ENCODE measurements around the gene THEM5.
"Not testable (repeated sequence)": the region's sequence is repeated elsewhere in the genome, so short reads cannot be mapped to it uniquely, and the experiment has no call there.

The THEM5 gene

DNA sequence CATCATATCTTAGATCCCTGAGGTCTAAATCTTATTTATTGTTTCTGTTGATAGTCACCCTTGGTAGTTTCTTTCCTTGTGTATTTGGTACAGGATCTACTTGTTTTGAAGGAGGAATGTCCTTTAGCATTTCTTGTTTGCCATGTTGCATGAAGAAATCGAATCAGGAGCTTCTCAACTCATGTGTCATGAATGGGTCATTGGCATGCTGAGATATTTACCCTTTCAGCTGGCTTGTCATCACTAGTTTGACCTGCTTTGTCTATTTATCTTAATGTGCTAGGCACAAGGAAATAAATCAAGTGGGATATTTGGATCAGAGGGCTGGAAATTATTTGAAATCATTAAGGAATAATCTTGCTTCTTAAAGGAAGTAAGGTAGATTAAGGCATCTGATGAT is 32.0 kb upstream of the THEM5 start:
- Histone ChIP-seq H2AFZ (ENCODE audit: low read length, unreplicated experiment) (no peak overlapping the region), H3K4me3 (ENCODE audit: low read depth, low read length) (no peak overlapping the region), H3K4me1 (ENCODE audit: control insufficient read depth, insufficient read depth, low read length, unreplicated experiment) (peaks cover 9% of the 10 kb centered on the region), H3K27ac (ENCODE audit: low read depth, low read length) (no peak overlapping the region), H3K36me3 (ENCODE audit: insufficient read depth, low read length) (peaks cover 9% of the 10 kb centered on the region; the same call in 1 of the 2 replicates), H3K27me3 (ENCODE audit: insufficient read depth, low read length) (no peaks in the 10 kb centered on the region), H3K79me2 (ENCODE audit: control insufficient read depth, insufficient read depth, low read length, unreplicated experiment) (no peaks in the 10 kb centered on the region)

DNA sequence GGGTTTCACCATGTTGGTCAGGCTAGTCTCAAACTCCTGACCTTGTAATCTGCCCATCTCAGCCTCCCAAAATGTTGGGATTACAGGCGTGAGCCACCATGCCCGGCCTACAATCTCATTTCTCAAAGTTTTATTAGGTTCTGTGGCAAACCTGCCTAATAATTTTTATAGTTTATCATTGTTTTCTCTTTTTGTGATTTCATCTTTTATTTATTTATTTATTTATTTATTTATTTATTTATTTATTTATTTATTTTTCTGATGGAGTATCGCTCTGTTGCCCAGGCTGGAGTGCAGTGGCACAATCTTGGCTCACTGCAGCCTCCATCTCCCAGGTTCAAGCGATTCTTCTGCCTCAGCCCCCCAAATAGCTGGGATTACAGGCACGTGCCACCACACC is 31.4 kb upstream of the THEM5 start:
- not testable (repeated sequence) for H3K36me3 ChIP-seq (ENCODE audit: insufficient read depth, low read length); H2AFZ ChIP-seq (ENCODE audit: low read length, unreplicated experiment); H3K79me2 ChIP-seq (ENCODE audit: control insufficient read depth, insufficient read depth, low read length, unreplicated experiment); H3K4me3 ChIP-seq (ENCODE audit: low read depth, low read length); H3K27ac ChIP-seq (ENCODE audit: low read depth, low read length); H3K27me3 ChIP-seq (ENCODE audit: insufficient read depth, low read length); H3K4me1 ChIP-seq (ENCODE audit: control insufficient read depth, insufficient read depth, low read length, unreplicated experiment)

- not testable (repeated sequence) for H3K4me3 ChIP-seq (ENCODE audit: low read depth, low read length); H3K36me3 ChIP-seq (ENCODE audit: insufficient read depth, low read length); H3K27me3 ChIP-seq (ENCODE audit: insufficient read depth, low read length); H3K27ac ChIP-seq (ENCODE audit: low read depth, low read length); H3K4me1 ChIP-seq (ENCODE audit: control insufficient read depth, insufficient read depth, low read length, unreplicated experiment); H3K79me2 ChIP-seq (ENCODE audit: control insufficient read depth, insufficient read depth, low read length, unreplicated experiment); H2AFZ ChIP-seq (ENCODE audit: low read length, unreplicated experiment)
These were observed 30.9 kb upstream of the THEM5 start for GRCh38 chr1:151884445-151884844.

DNA sequence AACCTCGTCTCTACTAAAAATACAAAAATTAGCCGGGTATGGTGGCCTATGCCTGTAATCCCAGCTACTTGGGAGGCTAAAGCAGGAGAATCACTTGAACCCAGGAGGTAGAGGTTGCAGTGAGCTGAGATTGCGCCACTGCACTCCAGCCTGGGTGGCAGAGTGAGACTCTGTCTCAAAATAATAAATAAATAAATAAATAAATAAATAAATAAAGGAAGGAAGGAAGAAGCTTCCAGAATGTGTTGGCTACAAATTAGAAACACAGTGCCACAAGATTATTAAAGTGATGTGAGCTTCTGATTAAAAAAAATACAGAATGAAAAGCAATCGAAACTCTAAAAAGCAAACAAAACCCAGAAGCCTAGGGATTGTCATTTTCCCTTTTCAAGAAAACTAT is 30.4 kb upstream of the THEM5 start:
- not testable (repeated sequence) for H3K27me3 ChIP-seq (ENCODE audit: insufficient read depth, low read length); H2AFZ ChIP-seq (ENCODE audit: low read length, unreplicated experiment); H3K27ac ChIP-seq (ENCODE audit: low read depth, low read length); H3K36me3 ChIP-seq (ENCODE audit: insufficient read depth, low read length); H3K4me3 ChIP-seq (ENCODE audit: low read depth, low read length); H3K4me1 ChIP-seq (ENCODE audit: control insufficient read depth, insufficient read depth, low read length, unreplicated experiment); H3K79me2 ChIP-seq (ENCODE audit: control insufficient read depth, insufficient read depth, low read length, unreplicated experiment)

DNA sequence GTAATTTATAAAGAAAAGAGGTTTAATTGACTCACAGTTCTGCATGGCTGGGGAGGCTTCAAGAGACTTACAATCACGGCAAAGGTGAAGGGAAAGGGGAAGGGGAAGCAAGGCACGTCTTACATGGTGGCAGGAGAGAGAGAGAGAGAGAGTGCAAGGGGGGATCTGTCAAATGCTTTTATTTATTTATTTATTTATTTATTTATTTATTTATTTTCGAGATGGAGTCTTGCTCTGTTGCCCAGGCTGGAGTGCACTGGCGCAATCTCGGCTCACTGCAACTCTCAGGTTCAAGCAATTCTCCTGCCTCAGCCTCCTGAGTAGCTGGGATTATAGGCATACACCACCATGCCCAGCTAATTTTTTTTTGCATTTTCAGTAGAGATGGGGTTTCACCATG is 29.4 kb upstream of the THEM5 start:
- not testable (repeated sequence) for H3K4me3 ChIP-seq (ENCODE audit: low read depth, low read length); H3K27me3 ChIP-seq (ENCODE audit: insufficient read depth, low read length); H3K4me1 ChIP-seq (ENCODE audit: control insufficient read depth, insufficient read depth, low read length, unreplicated experiment); H3K27ac ChIP-seq (ENCODE audit: low read depth, low read length); H3K79me2 ChIP-seq (ENCODE audit: control insufficient read depth, insufficient read depth, low read length, unreplicated experiment); H3K36me3 ChIP-seq (ENCODE audit: insufficient read depth, low read length); H2AFZ ChIP-seq (ENCODE audit: low read length, unreplicated experiment)

- H3K4me1 ChIP-seq (ENCODE audit: control insufficient read depth, insufficient read depth, low read length, unreplicated experiment), result peaks cover 2% of the 10 kb centered on the region
- H3K79me2 ChIP-seq (ENCODE audit: control insufficient read depth, insufficient read depth, low read length, unreplicated experiment), result no peaks in the 10 kb centered on the region
- H3K4me3 ChIP-seq (ENCODE audit: low read depth, low read length), result no peak overlapping the region
- H2AFZ ChIP-seq (ENCODE audit: low read length, unreplicated experiment), result no peak overlapping the region
- H3K27me3 ChIP-seq (ENCODE audit: insufficient read depth, low read length), result no peaks in the 10 kb centered on the region
- H3K36me3 ChIP-seq (ENCODE audit: insufficient read depth, low read length), result peaks cover under 1% of the 10 kb centered on the region; the same call in 1 of the 2 replicates
- no peak overlapping the region for H3K27ac ChIP-seq (ENCODE audit: low read depth, low read length)
These were observed 29.0 kb upstream of the THEM5 start for GRCh38 chr1:151882466-151882865.

- no peaks in the 10 kb centered on the region; the same call in 1 of the 2 replicates for H3K36me3 ChIP-seq (ENCODE audit: insufficient read depth, low read length)
These were observed 28.0 kb upstream of the THEM5 start for GRCh38 chr1:151881479-151881878.

GRCh38 chr1:151875419-151876097 is 22.0 kb upstream of the THEM5 start:
- Histone ChIP-seq H2AFZ (ENCODE audit: low read length, unreplicated experiment) (no peak overlapping the region), H3K4me1 (ENCODE audit: control insufficient read depth, insufficient read depth, low read length, unreplicated experiment) (no peaks in the 10 kb centered on the region), H3K4me3 (ENCODE audit: low read depth, low read length) (no peak overlapping the region), H3K79me2 (ENCODE audit: control insufficient read depth, insufficient read depth, low read length, unreplicated experiment) (no peaks in the 10 kb centered on the region), H3K27me3 (ENCODE audit: insufficient read depth, low read length) (no peaks in the 10 kb centered on the region), H3K27ac (ENCODE audit: low read depth, low read length) (no peak overlapping the region), H3K36me3 (ENCODE audit: insufficient read depth, low read length) (0 out of 2 replicates have a peak, but pooled peaks cover 4% of the 10 kb centered on the region)

More at GRCh38 chr1:151881479-151881878, 28.0 kb upstream of the THEM5 start:
- H2AFZ ChIP-seq (ENCODE audit: low read length, unreplicated experiment), result no peak overlapping the region
- H3K27me3 ChIP-seq (ENCODE audit: insufficient read depth, low read length), result no peaks in the 10 kb centered on the region
- no peaks in the 10 kb centered on the region for H3K79me2 ChIP-seq (ENCODE audit: control insufficient read depth, insufficient read depth, low read length, unreplicated experiment)
- no peaks in the 10 kb centered on the region for H3K4me1 ChIP-seq (ENCODE audit: control insufficient read depth, insufficient read depth, low read length, unreplicated experiment)
- no peak overlapping the region for H3K4me3 ChIP-seq (ENCODE audit: low read depth, low read length)
- no peak overlapping the region for H3K27ac ChIP-seq (ENCODE audit: low read depth, low read length)

DNA sequence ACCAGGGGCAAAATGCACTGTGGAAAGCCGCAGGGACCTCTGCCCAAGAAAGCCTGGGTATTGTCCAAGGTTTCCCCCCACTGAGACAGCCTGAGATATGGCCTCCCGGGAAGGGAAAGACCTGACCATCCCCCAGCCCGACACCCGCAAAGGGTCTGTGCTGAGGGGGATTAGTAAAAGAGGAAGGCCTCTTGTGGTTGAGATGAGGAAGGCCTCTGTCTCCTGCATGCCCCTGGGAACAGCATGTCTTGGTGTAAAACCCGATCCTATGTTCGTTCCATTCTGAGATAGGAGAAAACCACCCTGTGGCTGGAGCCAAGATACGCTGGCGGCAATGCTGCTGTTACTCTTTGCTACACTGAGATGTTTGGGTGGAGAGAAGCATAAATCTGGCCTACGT is 19.3 kb upstream of the THEM5 start:
- peaks cover 11% of the 10 kb centered on the region for H3K4me1 ChIP-seq (ENCODE audit: control insufficient read depth, insufficient read depth, low read length, unreplicated experiment)
- H2AFZ ChIP-seq (ENCODE audit: low read length, unreplicated experiment); H3K36me3 ChIP-seq (ENCODE audit: insufficient read depth, low read length); H3K27me3 ChIP-seq (ENCODE audit: insufficient read depth, low read length); H3K4me3 ChIP-seq (ENCODE audit: low read depth, low read length); H3K27ac ChIP-seq (ENCODE audit: low read depth, low read length); H3K79me2 ChIP-seq (ENCODE audit: control insufficient read depth, insufficient read depth, low read length, unreplicated experiment): not testable (repeated sequence)

- Histone ChIP-seq H3K27ac (ENCODE audit: low read depth, low read length) (no peak overlapping the region), H3K4me3 (ENCODE audit: low read depth, low read length) (no peak overlapping the region), H3K36me3 (ENCODE audit: insufficient read depth, low read length) (0 out of 2 replicates have a peak, but pooled peaks cover 4% of the 10 kb centered on the region), H3K4me1 (ENCODE audit: control insufficient read depth, insufficient read depth, low read length, unreplicated experiment) (peaks cover 17% of the 10 kb centered on the region), H2AFZ (ENCODE audit: low read length, unreplicated experiment) (no peak overlapping the region), H3K79me2 (ENCODE audit: control insufficient read depth, insufficient read depth, low read length, unreplicated experiment) (no peaks in the 10 kb centered on the region), H3K27me3 (ENCODE audit: insufficient read depth, low read length) (no peaks in the 10 kb centered on the region)
These were observed 17.9 kb upstream of the THEM5 start for GRCh38 chr1:151871284-151872030.

GRCh38 chr1:151868486-151868885 is 15.0 kb upstream of the THEM5 start:
- Histone ChIP-seq H2AFZ (ENCODE audit: low read length, unreplicated experiment) (no peak overlapping the region), H3K36me3 (ENCODE audit: insufficient read depth, low read length) (no peaks in the 10 kb centered on the region)

More at GRCh38 chr1:151868486-151868885, 15.0 kb upstream of the THEM5 start:
- Histone ChIP-seq H3K27me3 (ENCODE audit: insufficient read depth, low read length) (no peaks in the 10 kb centered on the region), H3K4me1 (ENCODE audit: control insufficient read depth, insufficient read depth, low read length, unreplicated experiment) (peaks cover 22% of the 10 kb centered on the region), H3K4me3 (ENCODE audit: low read depth, low read length) (peak overlapping the region; percentile 2; the same call in 1 of the 2 replicates), H3K79me2 (ENCODE audit: control insufficient read depth, insufficient read depth, low read length, unreplicated experiment) (no peaks in the 10 kb centered on the region), H3K27ac (ENCODE audit: low read depth, low read length) (peak overlapping the region; percentile 88)
